ENCODE measurements around the gene PDE11A. TPM values are rescaled to one million over a fixed set of nuclear protein-coding genes. Genes with fewer than 3 reads are reported as not detected.

PDE11A gene
- total and polyA plus RNA-seq, 2 of the 13 experiments (the other 11 are each of a cell fraction or from before 2014, with no cell fraction given): 1.2 to 1.7 TPM

GRCh38 chr2:178114462-178114861 is 41.9 kb upstream of the PDE11A start:
- Histone ChIP-seq H3K9me3 (ENCODE audit: low read length) (no peaks in the 10 kb centered on the region), H3K4me2 (ENCODE audit: low read depth, low read length) (no peak overlapping the region), H3K79me2 (ENCODE audit: insufficient read depth, low read length) (no peaks in the 10 kb centered on the region), H3K4me1 (ENCODE audit: insufficient read depth, low read length) (peaks cover 15% of the 10 kb centered on the region), H3K36me3 (replicated peaks in 1 of 2; ENCODE audit: control insufficient read depth in 1 of 2, insufficient read depth in 2 of 2, low read length in 2 of 2) (no peaks in the 10 kb centered on the region), H3K27me3 (ENCODE audit: control insufficient read depth in 1 of 2, insufficient read depth in 2 of 2, low read length in 2 of 2) (no peaks in the 10 kb centered on the region), H3K27ac (ENCODE audit: extremely low read length, insufficient read depth, low read length) (no peak overlapping the region), H4K20me1 (ENCODE audit: insufficient read depth, low read length) (no peaks in the 10 kb centered on the region), H3K4me3 (replicated peaks in 1 of 3; ENCODE audit: insufficient read depth in 1 of 3, low read depth in 2 of 3, low read length in 3 of 3) (no peak overlapping the region), H2AFZ (ENCODE audit: low read length) (no peak overlapping the region), H3K9ac (ENCODE audit: insufficient read depth, low read depth, low read length) (no peak overlapping the region)
- BruUV-seq (replicated peaks): no TSS peak
- in situ Hi-C loops (cut with HindIII; ENCODE audit: extremely low pct_ligation_motif_present, low pct_unique_long_range_greater_than_20kb): loop anchor here (10.0 kb wide), 1 partner anchor 300 kb away; no protein-coding TSS in a partner anchor
- 95% methylated on average over 2 of the region's 2 CpGs for WGBS (ENCODE audit: low lambda C conversion rate)
- ChIA-PET POLR2A (no interaction called here), CTCF (ENCODE audit: low intra/inter-chr PET ratio, low total read pairs) (no interaction called here)
- FAIRE-seq (no peak), DNase-seq (ENCODE audit: low spot score) (no peak), ATAC-seq (no peak)
- TF ChIP-seq ERF (CRISPR knock-in tag; IDR thresholded peaks at IDR 0.05): no peak
- TF ChIP-seq RORA (CRISPR knock-in tag; IDR thresholded peaks at IDR 0.05): no peak
- no peak for TF ChIP-seq HBP1 (CRISPR knock-in tag; IDR thresholded peaks at IDR 0.05; ENCODE audit: low read depth)
- TF ChIP-seq ZBTB49 (CRISPR knock-in tag; IDR thresholded peaks at IDR 0.05; ENCODE audit: borderline replicate concordance): no peak
- no peak for TF ChIP-seq SMAD1 (CRISPR knock-in tag; IDR thresholded peaks at IDR 0.05; ENCODE audit: borderline replicate concordance, low read depth)
- TF ChIP-seq KDM3A (CRISPR knock-in tag; IDR thresholded peaks at IDR 0.05; ENCODE audit: low read depth): no peak
- no peak for TF ChIP-seq DNMT1 (CRISPR knock-in tag; IDR thresholded peaks at IDR 0.05)
- TF ChIP-seq ATF1 (CRISPR knock-in tag; IDR thresholded peaks at IDR 0.05): no peak
- intact Hi-C loops (cut with micrococcal nuclease; ENCODE audit: unreplicated experiment): loop anchor here (5.0 kb wide), 3 partner anchors 78 to 283 kb away; partner anchors contain the start of gene OSBPL6
